ENCODE data around the gene RNF220. TPM values are rescaled to one million over a fixed set of nuclear protein-coding genes. Genes with fewer than 3 reads are reported as not detected.

Gene RNF220
- total RNA-seq, 6 experiments from 2014 or later, result 19.2 to 57.9 (median 23.0) TPM

- Histone ChIP-seq H3K36me3 (no peaks in the 10 kb centered on the region), H3K27ac (no peak overlapping the region), H3K4me1 (no peaks in the 10 kb centered on the region), H3K27me3 (no peaks in the 10 kb centered on the region), H3K9me3 (no peaks in the 10 kb centered on the region), H3K4me3 (no peak overlapping the region)
- DNase-seq (no peak), ATAC-seq (no peak)
- WGBS (ENCODE audit: insufficient coverage, low coverage, low lambda C conversion rate, missing lambda C conversion rate), result 54% methylated on average over 2 of the region's 2 CpGs
- intact Hi-C loops (cut with DNase I), result no loop called here
- no peak for TF ChIP-seq POLR2A (IDR thresholded peaks at IDR 0.05)
- TF ChIP-seq, protein P1, sequence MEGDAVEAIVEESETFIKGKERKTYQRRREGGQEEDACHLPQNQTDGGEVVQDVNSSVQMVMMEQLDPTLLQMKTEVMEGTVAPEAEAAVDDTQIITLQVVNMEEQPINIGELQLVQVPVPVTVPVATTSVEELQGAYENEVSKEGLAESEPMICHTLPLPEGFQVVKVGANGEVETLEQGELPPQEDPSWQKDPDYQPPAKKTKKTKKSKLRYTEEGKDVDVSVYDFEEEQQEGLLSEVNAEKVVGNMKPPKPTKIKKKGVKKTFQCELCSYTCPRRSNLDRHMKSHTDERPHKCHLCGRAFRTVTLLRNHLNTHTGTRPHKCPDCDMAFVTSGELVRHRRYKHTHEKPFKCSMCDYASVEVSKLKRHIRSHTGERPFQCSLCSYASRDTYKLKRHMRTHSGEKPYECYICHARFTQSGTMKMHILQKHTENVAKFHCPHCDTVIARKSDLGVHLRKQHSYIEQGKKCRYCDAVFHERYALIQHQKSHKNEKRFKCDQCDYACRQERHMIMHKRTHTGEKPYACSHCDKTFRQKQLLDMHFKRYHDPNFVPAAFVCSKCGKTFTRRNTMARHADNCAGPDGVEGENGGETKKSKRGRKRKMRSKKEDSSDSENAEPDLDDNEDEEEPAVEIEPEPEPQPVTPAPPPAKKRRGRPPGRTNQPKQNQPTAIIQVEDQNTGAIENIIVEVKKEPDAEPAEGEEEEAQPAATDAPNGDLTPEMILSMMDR (IDR thresholded peaks at IDR 0.05), result no peak
Measured at GRCh38 chr1:44388551-44388950, 16.5 kb upstream of the RNF220 start.

DNA sequence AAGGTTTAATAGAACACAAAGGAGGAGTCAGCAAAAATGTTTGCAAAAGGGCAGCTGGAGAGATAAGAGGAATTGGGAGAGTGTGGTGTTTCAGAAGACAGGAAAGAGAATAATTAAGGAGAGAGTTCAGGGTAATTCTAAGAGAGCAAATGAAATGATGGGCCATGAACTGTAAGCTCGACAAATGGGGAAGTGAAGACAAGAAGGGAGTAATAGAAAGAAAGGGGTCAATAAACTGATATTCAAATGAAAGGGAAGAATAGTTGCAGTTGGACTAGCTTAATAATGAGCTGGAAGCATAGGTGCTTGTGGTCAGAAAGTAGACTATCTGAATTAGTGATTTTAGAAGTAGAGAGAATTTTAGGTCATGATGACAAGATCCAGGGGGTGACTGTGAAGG, 15.6 kb upstream of the RNF220 start:
- ATAC-seq, result no peak
- no peaks in the 10 kb centered on the region for H3K4me1 ChIP-seq
- no peaks in the 10 kb centered on the region for H3K36me3 ChIP-seq
- TF ChIP-seq, protein P1 (IDR thresholded peaks at IDR 0.05), result no peak
- TF ChIP-seq POLR2A (IDR thresholded peaks at IDR 0.05), result no peak
- no peaks in the 10 kb centered on the region for H3K27me3 ChIP-seq
- H3K9me3 ChIP-seq, result no peaks in the 10 kb centered on the region
- intact Hi-C loops (cut with DNase I), result no loop called here
- no peak overlapping the region for H3K27ac ChIP-seq
- 62% methylated on average over 1 of the region's 1 CpG for WGBS (ENCODE audit: insufficient coverage, low coverage, low lambda C conversion rate, missing lambda C conversion rate)
- DNase-seq, result no peak
- no peak overlapping the region for H3K4me3 ChIP-seq

- DNase-seq (no peak), ATAC-seq (no peak)
- H3K36me3 ChIP-seq, result no peaks in the 10 kb centered on the region
- no peak overlapping the region for H3K27ac ChIP-seq
- intact Hi-C loops (cut with DNase I), result no loop called here
- H3K4me1 ChIP-seq, result no peaks in the 10 kb centered on the region
- WGBS (ENCODE audit: insufficient coverage, low coverage, low lambda C conversion rate, missing lambda C conversion rate), result 62% methylated on average over 1 of the region's 1 CpG
- no peaks in the 10 kb centered on the region for H3K27me3 ChIP-seq
- H3K9me3 ChIP-seq, result no peaks in the 10 kb centered on the region
- TF ChIP-seq POLR2A (IDR thresholded peaks at IDR 0.05), result no peak
- TF ChIP-seq, protein P1 (IDR thresholded peaks at IDR 0.05), result no peak
- H3K4me3 ChIP-seq, result no peak overlapping the region
Measured at GRCh38 chr1:44390277-44390676, 14.8 kb upstream of the RNF220 start.

GRCh38 chr1:44401256-44402228, 3.5 kb upstream of the RNF220 start:
- H3K27ac ChIP-seq, result no peak overlapping the region
- peaks cover 0 to 30% (median 4%) of the 10 kb centered on the region in 4 donors for H3K4me1 ChIP-seq
- DNase-seq (no peak), ATAC-seq (peak; percentile 52 to 78 (median 64))
- H3K9me3 ChIP-seq, result no peaks in the 10 kb centered on the region
- 51% methylated on average over 12 of the region's 12 CpGs for WGBS (ENCODE audit: insufficient coverage, low coverage, low lambda C conversion rate, missing lambda C conversion rate)
- TF ChIP-seq POLR2A (IDR thresholded peaks at IDR 0.05), result no peak
- TF ChIP-seq, protein P1 (IDR thresholded peaks at IDR 0.05), result no peak
- no peaks in the 10 kb centered on the region for H3K36me3 ChIP-seq
- peaks cover under 1 to 7% of the 10 kb centered on the region in 2 donors for H3K27me3 ChIP-seq
- intact Hi-C loops (cut with DNase I), result no loop called here
- no peak overlapping the region for H3K4me3 ChIP-seq
